RKO (cell line): Measurements from ENCODE around the gene SERF2.
"Not testable (repeated sequence)": the region's sequence is repeated elsewhere in the genome, so short reads cannot be mapped to it uniquely, and the experiment has no call there.

Experiments used
- DNase-seq: peaks from one replicate; pipeline ENCODE4 v3.0.0-alpha.2; 2016; ENCODE audit warnings: low spot score

The SERF2 gene

GRCh38 chr15:43794269-43795037, 2.3 kb downstream of the SERF2 start:
- DNase-seq = no peak

GRCh38 chr15:43795197-43795596, 3.1 kb downstream of the SERF2 start:
- no peak for DNase-seq

- no peak for DNase-seq
Measured at GRCh38 chr15:43795997-43796396, 3.9 kb downstream of the SERF2 start.

GRCh38 chr15:43796566-43796965, 4.4 kb downstream of the SERF2 start:
- no peak for DNase-seq

GRCh38 chr15:43799209-43799944, 7.3 kb downstream of the SERF2 start:
- DNase-seq = no peak

GRCh38 chr15:43799945-43800285, 7.8 kb downstream of the SERF2 start, which contains the start of gene SERINC4:
TSS of gene SERINC4 (minus strand) at chr15:43800220. CDS start at chr15:43799986, 234 bp downstream.
- DNase-seq = no peak

- DNase-seq = peak; percentile 89
Measured at GRCh38 chr15:43800286-43801141, 8.4 kb downstream of the SERF2 start, which contains the start of gene HYPK. TSS of gene HYPK (plus strand) at chr15:43800599. CDS start at chr15:43800623, 24 bp downstream.

GRCh38 chr15:43802676-43803075, 10.6 kb downstream of the SERF2 start:
- DNase-seq = not testable (repeated sequence)

GRCh38 chr15:43808435-43808950, 16.4 kb downstream of the SERF2 start:
- no peak for DNase-seq

- DNase-seq = no peak
Measured at GRCh38 chr15:43808960-43809678, 17.0 kb downstream of the SERF2 start.

GRCh38 chr15:43815064-43815463, 22.9 kb downstream of the SERF2 start:
- DNase-seq = not testable (repeated sequence)

GRCh38 chr15:43821505-43821904, 29.4 kb downstream of the SERF2 start:
- DNase-seq = no peak

GRCh38 chr15:43824302-43825246, 32.5 kb downstream of the SERF2 start, which contains the start of gene MFAP1:
TSS of gene MFAP1 (minus strand) at chr15:43824690. CDS start at chr15:43824569, 121 bp downstream.
- DNase-seq = peak; percentile 100

- not testable (repeated sequence) for DNase-seq
Measured at GRCh38 chr15:43825305-43825704, 33.2 kb downstream of the SERF2 start.

GRCh38 chr15:43826029-43826507, 33.9 kb downstream of the SERF2 start:
- no peak for DNase-seq

- peak; percentile 94 for DNase-seq
Measured at GRCh38 chr15:43826508-43827341, 34.6 kb downstream of the SERF2 start, which contains the start of gene WDR76. TSS of gene WDR76 (plus strand) at chr15:43827002. CDS start at chr15:43827033, 31 bp downstream.

GRCh38 chr15:43828061-43828657, 36.0 kb downstream of the SERF2 start:
- DNase-seq = peak; percentile 53

GRCh38 chr15:43829951-43830540, 37.9 kb downstream of the SERF2 start:
- DNase-seq = not testable (repeated sequence)
